H54 (cell line): ENCODE results near the gene CYB5R2.
"Not testable (repeated sequence)": the region's sequence is repeated elsewhere in the genome, so short reads cannot be mapped to it uniquely, and the experiment has no call there.

Experiments
- DNase-seq: peaks from one replicate; pipeline ENCODE4 v3.0.0; 2011; ENCODE audit warnings: low spot score, mixed read lengths; ENCODE audit not compliant: insufficient read length
- FAIRE-seq: peaks from 3 replicates; lab custom pipeline; 2011; peaks lifted over from hg19 to GRCh38; lab: Jason Lieb, UNC
- POLR2A ChIP-seq: IDR thresholded peaks from 2 replicates; pipeline ENCODE4 v1.6.1; 2011; ENCODE audit warnings: low read depth, mild to moderate bottlenecking, low read length

The CYB5R2 gene

GRCh38 chr11:7677796-7678201 is 4.5 kb upstream of the CYB5R2 start:
- no peak for TF ChIP-seq POLR2A
- DNase-seq (no peak), FAIRE-seq (no peak)

- TF ChIP-seq POLR2A = no peak
- no peak for DNase-seq
- FAIRE-seq = no peak
These were observed 3.8 kb upstream of the CYB5R2 start for GRCh38 chr11:7677071-7677470.

- no peak for FAIRE-seq
- no peak for DNase-seq
- no peak for TF ChIP-seq POLR2A
These were observed 2.3 kb upstream of the CYB5R2 start for GRCh38 chr11:7675631-7676030.

- no peak for DNase-seq
- no peak for FAIRE-seq
- no peak for TF ChIP-seq POLR2A
These were observed 579 bp upstream of the CYB5R2 start for GRCh38 chr11:7673724-7674434.

GRCh38 chr11:7672276-7672959 is 882 bp downstream of the CYB5R2 start:
- TF ChIP-seq POLR2A = no peak
- FAIRE-seq = no peak
- DNase-seq = no peak

GRCh38 chr11:7671347-7672215 is 1.7 kb downstream of the CYB5R2 start:
- FAIRE-seq (no peak), DNase-seq (no peak)
- TF ChIP-seq POLR2A = no peak

GRCh38 chr11:7670641-7671040 is 2.7 kb downstream of the CYB5R2 start:
- FAIRE-seq (no peak), DNase-seq (no peak)
- TF ChIP-seq POLR2A = no peak

- no peak for TF ChIP-seq POLR2A
- FAIRE-seq = no peak
- DNase-seq = no peak
These were observed 4.4 kb downstream of the CYB5R2 start for GRCh38 chr11:7668911-7669310.

- no peak for DNase-seq
- no peak for TF ChIP-seq POLR2A
- FAIRE-seq = no peak
These were observed 4.8 kb downstream of the CYB5R2 start for GRCh38 chr11:7668464-7668863.

- DNase-seq (no peak), FAIRE-seq (no peak)
- TF ChIP-seq POLR2A = no peak
These were observed 5.8 kb downstream of the CYB5R2 start for GRCh38 chr11:7667460-7667859.

- FAIRE-seq = no peak
- TF ChIP-seq POLR2A = no peak
- DNase-seq = no peak
These were observed 6.9 kb downstream of the CYB5R2 start for GRCh38 chr11:7666292-7666866.

- FAIRE-seq (no peak), DNase-seq (peak; percentile 98)
These were observed 7.6 kb downstream of the CYB5R2 start for GRCh38 chr11:7665473-7666291.

GRCh38 chr11:7664867-7665266 is 8.4 kb downstream of the CYB5R2 start:
- DNase-seq (no peak), FAIRE-seq (no peak)
- no peak for TF ChIP-seq POLR2A

More at GRCh38 chr11:7665473-7666291, 7.6 kb downstream of the CYB5R2 start:
- no peak for TF ChIP-seq POLR2A

GRCh38 chr11:7663531-7663930 is 9.8 kb downstream of the CYB5R2 start:
- DNase-seq, FAIRE-seq: not testable (repeated sequence)
